COLO829 (cell line): ENCODE data around the gene PLCG1.
"Not testable (repeated sequence)": the region's sequence is repeated elsewhere in the genome, so short reads cannot be mapped to it uniquely, and the experiment has no call there.

Experiments used
- DNase-seq: peaks from one replicate; pipeline ENCODE4 v3.0.0; 2012; ENCODE audit warnings: low spot score

Gene PLCG1

GRCh38 chr20:41136680-41137613, at the start of gene PLCG1:
PLCG1 (plus strand) TSS chr20:41137543; CDS start chr20:41137642, 99 bp downstream.
- peak; percentile 92 for DNase-seq

GRCh38 chr20:41087777-41088176, 49.6 kb upstream of the PLCG1 start:
- DNase-seq = no peak

- DNase-seq = no peak
Observed at GRCh38 chr20:41089555-41089954, 47.8 kb upstream of the PLCG1 start.

DNA sequence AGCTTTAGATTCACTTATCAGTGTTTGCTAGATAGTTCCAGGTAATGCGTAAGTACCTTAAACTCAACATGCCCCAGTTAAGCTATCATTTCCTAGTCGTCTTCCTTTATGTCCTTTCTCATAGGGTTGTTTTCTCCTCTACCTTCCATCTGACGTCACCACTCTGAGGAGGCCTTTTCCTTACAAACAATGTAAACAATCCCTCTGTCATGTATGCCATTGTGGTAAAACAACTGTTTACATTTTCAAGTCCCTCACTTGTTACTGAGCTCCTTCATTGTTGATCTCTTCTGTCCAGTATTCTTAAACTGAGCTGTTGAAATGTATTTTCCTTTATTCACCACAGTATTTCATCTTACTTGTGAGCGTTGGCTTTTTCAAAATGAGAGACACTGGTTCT, 45.4 kb upstream of the PLCG1 start:
- no peak for DNase-seq

DNA sequence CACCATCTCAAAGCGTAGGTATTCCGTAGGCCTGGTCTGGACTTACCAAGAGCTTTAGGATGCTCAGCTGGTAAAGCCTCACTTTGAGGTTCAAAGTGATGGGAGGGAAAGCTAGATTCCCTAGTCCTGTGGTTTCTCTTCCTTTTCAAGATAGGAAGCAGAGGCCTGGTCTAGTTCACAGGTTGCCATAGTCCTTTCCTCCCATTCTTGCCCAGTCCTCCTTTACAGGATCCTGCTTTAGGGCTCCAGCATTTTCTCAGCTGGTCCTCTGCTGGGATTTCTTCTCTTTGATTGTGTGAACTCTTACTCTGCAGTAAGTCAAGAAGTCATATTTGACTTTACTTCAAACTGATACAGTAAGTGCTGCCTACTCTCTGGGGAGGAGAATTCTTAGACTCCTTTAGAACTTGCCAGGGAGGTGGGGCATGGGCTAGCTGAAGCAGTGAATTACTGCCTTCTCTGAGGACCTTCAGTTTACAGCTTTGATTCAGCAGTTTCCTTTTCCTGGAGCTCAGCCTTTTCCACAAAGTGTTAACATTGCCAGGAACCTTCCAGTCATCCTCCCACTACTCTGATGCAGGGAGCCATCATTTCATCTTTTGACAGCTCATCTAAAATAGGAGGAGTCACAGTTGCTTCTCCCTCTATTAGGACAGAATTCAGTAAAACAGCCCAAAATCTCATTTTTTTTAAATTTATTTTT, 42.8 kb upstream of the PLCG1 start:
- no peak for DNase-seq

- peak; percentile 78 for DNase-seq
Observed at GRCh38 chr20:41095110-41095969, 42.0 kb upstream of the PLCG1 start.

DNA sequence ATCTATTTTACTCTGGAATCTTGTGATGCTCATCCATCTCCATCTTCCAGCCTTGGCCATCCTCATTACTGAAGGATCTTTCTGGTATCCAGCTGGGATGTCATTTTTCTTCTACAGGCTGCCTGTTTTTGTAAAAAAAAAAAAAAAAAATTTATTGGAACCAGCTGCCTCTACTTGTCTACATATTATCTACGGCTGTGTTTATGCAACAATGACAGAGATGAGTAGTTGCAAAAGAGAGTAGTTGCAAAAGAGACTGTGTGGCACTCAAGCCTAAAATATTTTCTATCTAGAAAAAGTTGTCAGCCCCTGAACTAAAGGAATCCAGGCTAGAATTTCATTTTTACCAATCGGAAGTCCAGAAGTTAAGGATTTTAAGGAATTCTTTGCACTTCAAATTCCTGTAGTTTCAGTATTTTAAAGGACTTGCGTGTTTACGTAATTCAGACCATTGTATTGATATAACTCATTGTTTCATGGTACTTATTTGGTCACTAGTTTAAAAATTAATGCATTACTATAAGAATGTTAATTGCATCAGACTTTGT, 38.6 kb upstream of the PLCG1 start:
- DNase-seq = no peak

DNA sequence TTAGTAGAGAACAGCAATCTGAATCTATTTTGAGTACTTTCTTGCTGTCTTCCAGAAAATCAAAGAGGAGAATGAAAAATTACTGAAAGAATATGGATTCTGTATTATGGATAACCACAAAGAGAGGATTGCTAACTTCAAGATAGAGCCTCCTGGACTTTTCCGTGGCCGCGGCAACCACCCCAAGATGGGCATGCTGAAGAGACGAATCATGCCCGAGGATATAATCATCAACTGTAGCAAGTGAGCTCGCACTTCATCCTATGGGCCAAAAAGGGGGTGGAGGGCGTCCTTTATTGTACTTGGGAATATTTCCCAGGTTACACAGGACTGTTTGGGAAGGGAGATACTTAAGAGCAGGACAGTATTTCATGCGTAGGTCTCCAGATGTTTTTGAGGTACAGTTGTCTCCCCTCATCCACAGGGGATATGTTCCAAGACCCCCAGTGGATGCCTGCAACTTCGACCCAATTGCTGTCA, 37.3 kb upstream of the PLCG1 start:
- no peak for DNase-seq

DNA sequence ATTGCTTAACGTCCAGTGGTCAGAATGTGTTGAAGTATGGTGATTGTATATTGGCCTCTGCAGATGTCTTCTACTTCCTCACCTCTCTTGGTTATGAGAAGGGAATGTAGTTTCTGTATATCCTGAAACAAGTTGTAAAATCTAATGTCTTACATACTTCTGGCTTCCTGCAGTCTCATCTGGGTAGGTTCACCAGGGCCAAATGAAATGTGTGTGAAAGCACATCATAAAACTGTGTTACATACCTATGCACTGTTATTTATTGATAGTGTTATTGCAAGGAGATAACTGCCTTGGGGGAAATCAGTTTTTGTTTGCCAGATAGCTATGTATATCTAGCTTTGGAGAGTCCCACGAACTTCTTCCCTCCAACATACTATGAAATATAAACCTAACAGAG, 35.7 kb upstream of the PLCG1 start:
- no peak for DNase-seq

DNA sequence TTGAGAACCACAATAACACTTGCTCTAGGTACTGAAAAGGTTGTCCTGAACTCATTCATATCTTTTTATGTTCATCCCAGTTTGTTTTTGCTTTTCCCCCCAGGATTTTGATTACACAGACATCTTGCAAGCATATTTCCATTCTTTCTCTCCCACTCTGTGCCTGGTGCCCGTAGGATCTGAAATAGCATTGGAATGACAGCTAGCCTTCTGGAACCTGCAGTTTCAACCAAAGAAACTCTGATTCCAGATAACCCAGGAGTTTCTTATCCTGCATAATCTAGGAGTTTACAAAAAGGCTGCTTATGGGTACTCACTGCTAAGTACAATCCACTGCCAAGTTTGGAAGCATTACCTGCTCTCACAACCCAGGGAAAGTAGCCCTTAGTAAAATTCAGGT, 28.8 kb upstream of the PLCG1 start:
- no peak for DNase-seq

- DNase-seq = no peak
Observed at GRCh38 chr20:41110012-41110411, 27.3 kb upstream of the PLCG1 start.

GRCh38 chr20:41110930-41111577, 26.3 kb upstream of the PLCG1 start:
- no peak for DNase-seq

- no peak for DNase-seq
Observed at GRCh38 chr20:41111578-41111951, 25.8 kb upstream of the PLCG1 start.

DNA sequence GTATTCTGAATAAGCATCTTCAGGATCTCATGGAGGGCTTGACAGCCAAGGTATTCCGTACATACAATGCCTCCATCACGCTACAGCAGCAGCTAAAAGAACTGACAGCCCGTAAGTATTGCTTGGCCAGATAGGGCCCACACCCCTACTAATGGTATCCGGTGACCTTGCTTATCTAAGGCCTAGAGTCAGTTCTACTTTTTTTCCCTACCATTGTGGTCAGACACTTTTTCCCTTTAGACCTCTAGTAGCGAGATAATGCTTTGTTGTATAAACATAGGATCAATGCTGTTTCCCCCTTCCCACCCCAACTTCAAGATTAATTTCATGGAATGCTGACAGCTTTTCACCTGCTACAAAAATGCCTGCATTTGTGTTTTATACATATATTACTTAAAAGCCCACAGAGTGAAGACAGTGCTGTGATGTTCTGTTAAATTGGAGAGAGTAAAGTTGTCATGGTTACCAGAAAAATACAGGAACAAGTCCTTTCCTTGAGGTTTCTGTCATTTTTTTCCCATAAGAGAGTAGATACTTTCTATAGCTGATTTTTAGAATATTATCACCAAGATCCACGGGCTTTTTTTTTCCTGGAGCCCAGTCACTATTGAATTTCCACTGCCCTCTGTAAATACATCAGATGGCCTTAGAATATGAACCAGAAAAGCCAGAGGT, 20.9 kb upstream of the PLCG1 start:
- DNase-seq = no peak

GRCh38 chr20:41118159-41118558, 19.2 kb upstream of the PLCG1 start:
- DNase-seq = not testable (repeated sequence)

GRCh38 chr20:41118632-41119031, 18.7 kb upstream of the PLCG1 start:
- DNase-seq = no peak

DNA sequence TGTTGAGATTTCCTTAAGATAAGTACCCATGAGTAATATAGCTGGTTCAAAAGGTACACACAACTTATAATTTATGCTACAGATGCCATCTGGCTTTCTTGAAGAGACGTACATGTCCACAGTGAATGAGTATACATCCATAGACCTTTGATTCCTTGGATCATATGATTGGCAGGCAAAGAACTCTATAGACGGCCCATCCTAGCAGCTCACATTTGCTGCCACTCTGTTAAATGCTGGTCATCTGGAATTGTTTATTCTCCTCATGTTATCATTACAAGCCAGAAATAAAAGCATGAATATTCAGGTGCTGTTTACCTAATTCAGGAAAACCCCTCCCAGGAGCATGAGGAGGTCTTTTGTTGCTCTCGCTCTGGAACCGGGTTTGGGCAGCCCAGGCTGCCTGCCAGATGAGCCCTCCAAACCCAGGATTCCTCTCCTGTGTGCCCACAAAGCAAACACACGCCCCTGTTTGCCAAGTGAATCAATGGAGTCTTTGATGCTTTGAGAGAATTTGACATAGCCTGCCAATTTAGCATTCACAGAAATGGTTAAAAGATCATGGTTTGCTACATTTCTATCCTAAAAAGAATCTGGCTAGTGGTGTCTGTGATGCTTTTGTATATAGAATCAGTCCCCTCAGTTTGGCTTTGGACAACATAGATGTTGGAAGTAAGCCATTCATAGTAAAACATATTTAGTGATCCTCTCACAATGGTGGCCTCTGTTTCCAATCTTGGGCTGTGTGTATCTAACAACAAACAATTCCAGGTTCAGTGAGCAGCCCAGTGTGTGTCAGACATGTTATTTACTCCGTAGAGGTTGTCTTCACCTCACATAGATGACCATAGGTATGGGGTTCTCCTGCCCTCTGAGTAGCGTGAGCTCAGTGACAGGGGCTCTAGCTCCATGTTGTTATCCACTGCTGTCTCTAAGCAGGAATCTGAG, 17.5 kb upstream of the PLCG1 start:
- DNase-seq = peak; percentile 81

DNA sequence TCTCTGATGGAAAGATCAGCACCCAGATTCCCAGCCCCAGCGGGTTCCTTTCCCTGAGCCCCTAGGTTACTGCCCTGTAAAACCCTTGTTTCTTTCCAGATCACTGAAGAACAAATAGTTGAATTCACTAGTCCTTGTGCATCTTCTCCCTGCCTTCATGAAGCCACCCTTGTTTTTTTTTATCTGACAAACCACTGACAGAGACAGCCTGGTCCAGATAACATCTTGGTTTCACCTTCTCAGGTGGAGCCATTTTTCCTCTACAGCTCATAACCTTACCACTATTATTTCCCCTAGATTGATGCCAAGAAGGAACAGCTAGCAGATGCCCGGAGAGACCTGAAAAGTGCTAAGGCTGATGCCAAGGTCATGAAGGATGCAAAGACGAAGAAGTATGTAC, 15.9 kb upstream of the PLCG1 start:
- no peak for DNase-seq

GRCh38 chr20:41123631-41124030, 13.7 kb upstream of the PLCG1 start:
- no peak for DNase-seq
